Measurements from ENCODE around the gene RPTOR.

DNA sequence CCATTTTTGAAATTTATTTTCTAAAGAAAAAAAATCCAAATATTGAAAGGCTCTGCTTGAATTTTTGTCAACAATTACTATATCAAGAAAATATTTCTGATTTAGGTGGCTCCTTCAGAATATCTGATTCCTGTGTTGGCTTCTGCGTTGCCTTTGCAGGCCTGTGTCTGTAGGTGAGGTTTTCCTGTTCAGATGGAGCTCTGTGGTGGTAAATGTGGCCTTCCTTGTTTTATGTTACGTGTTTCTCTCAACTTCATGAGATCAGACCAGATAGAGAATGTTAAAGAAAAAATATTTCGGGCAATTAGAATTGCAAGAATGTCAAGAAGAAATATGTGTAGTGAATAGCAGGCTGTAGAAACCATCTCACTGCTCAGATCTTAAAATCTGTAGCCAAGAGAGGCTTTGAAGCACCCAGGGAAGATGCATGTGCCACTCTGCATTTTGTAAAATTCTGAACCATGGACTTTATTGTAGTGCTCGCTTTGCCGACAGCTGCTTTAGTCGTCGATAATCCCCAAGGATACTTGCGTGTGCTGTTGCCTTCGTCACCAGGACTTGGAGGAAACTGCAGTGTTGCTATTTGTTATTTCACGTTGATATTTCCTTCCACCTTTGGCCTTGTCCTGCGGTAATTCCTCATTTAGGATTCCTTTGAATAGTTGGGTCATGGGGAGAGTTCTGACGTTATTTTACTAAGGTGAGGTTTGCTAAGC, 69.9 kb downstream of the RPTOR start:
- TF ChIP-seq POLR2A (IDR thresholded peaks at IDR 0.05; ENCODE audit: low read depth, low read length): no peak
- TF ChIP-seq, protein P1, sequence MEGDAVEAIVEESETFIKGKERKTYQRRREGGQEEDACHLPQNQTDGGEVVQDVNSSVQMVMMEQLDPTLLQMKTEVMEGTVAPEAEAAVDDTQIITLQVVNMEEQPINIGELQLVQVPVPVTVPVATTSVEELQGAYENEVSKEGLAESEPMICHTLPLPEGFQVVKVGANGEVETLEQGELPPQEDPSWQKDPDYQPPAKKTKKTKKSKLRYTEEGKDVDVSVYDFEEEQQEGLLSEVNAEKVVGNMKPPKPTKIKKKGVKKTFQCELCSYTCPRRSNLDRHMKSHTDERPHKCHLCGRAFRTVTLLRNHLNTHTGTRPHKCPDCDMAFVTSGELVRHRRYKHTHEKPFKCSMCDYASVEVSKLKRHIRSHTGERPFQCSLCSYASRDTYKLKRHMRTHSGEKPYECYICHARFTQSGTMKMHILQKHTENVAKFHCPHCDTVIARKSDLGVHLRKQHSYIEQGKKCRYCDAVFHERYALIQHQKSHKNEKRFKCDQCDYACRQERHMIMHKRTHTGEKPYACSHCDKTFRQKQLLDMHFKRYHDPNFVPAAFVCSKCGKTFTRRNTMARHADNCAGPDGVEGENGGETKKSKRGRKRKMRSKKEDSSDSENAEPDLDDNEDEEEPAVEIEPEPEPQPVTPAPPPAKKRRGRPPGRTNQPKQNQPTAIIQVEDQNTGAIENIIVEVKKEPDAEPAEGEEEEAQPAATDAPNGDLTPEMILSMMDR (IDR thresholded peaks at IDR 0.05; ENCODE audit: extremely low read depth in 1 of 2, insufficient read depth in 1 of 2, low read depth in 1 of 2, low read length in 2 of 2): no peak
- no peak for TF ChIP-seq POLR2AphosphoS5 (IDR thresholded peaks at IDR 0.05; ENCODE audit: insufficient read depth, low read depth, low read length)
- no peak for TF ChIP-seq JUN (IDR thresholded peaks at IDR 0.05; ENCODE audit: borderline replicate concordance, insufficient read depth, insufficient read length, low read depth)
- TF ChIP-seq EZH2 (IDR thresholded peaks at IDR 0.05; ENCODE audit: borderline replicate concordance, low read depth, low read length, severe bottlenecking): no peak
- TF ChIP-seq, protein P2, sequence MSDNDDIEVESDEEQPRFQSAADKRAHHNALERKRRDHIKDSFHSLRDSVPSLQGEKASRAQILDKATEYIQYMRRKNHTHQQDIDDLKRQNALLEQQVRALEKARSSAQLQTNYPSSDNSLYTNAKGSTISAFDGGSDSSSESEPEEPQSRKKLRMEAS (IDR thresholded peaks at IDR 0.05; ENCODE audit: insufficient read depth, insufficient read length): no peak
- TF ChIP-seq MYC (IDR thresholded peaks at IDR 0.05; ENCODE audit: low read depth, low read length): no peak
- TF ChIP-seq GATA2 (IDR thresholded peaks at IDR 0.05; ENCODE audit: insufficient read depth, insufficient read length, low read depth, low read length): no peak

Data from endothelial cell of umbilical vein (primary cell).